K562 (cell line): ENCODE measurements around the gene TUBA4B. TPM values are rescaled to one million over a fixed set of nuclear protein-coding genes. Genes with fewer than 3 reads are reported as not detected.

Source experiments
- BDP1 ChIP-seq: IDR thresholded peaks from 3 replicates; pipeline ENCODE4 v1.6.1; 2011; ENCODE audit not compliant: insufficient read length, insufficient read depth
- CUX1 ChIP-seq: fragments of 200-800 bp; sonication (Bioruptor generic); IDR thresholded peaks from 2 replicates; pipeline ENCODE4 v1.6.1; 2016; ENCODE audit warnings: missing genetic modification characterization, missing compliant biosample characterization
- E2F5 ChIP-seq: sonication (generic); formaldehyde crosslinking; IDR thresholded peaks from 2 replicates; pipeline ENCODE4 v1.8.0; 2022; ENCODE audit warnings: mild to moderate bottlenecking, missing genetic modification reagents
- MGA ChIP-seq: fragments of 450-650 bp; IDR thresholded peaks from 2 replicates; pipeline ENCODE4 v1.6.1; 2016; ENCODE audit warnings: mild to moderate bottlenecking, moderate library complexity
- SAFB ChIP-seq: fragments of 200-400 bp; formaldehyde crosslinking; IDR thresholded peaks from 2 replicates; pipeline ENCODE4 v1.6.1; 2017; ENCODE audit warnings: low read depth, low read length, borderline replicate concordance
- ZBTB34 ChIP-seq: fragments of 250-450 bp; sonication (Bioruptor Pico); IDR thresholded peaks from 2 replicates; pipeline ENCODE4 v1.8.0; 2021; ENCODE audit warnings: mild to moderate bottlenecking, moderate library complexity
- polyA plus RNA-seq, 8 experiments: library from polyadenylated mRNA; depleted of rRNA in 4 of 8; stranded (reverse) in 5 of 8; unstranded in 3 of 8; fragments of >200 nt; fragmentation: Nextera tagmentation in 2 of 8; fragmentation: Illumina TruSeq in 1 of 8; extraction: Ambion mirVana in 2 of 8; extraction: Trizol in 1 of 8; gene quantifications; 2 replicates each; pipeline versions ENCODE4 v1.2.1 to v1.2.3, GENCODE V29; 2011 to 2014; ENCODE audit warnings: inconsistent platforms in 1 of 8, missing spikeins in 1 of 8
- total RNA-seq, 7 experiments: library from RNA; depleted of rRNA in 6 of 7; stranded (reverse); fragments of >200 nt in 6 of 7; fragmentation: Illumina TruSeq in 2 of 7; extraction: Trizol in 2 of 7; gene quantifications; 2 replicates each; pipeline versions ENCODE4 v1.2.1 to v1.2.3, GENCODE V29; 2011 to 2021; ENCODE audit warnings: low replicate concordance in 1 of 7

TUBA4B gene
- total and polyA plus RNA-seq, 9 of the 15 experiments (the other 6 are each of a cell fraction or from before 2014, with no cell fraction given) = 0.04 TPM; not detected in 8

GRCh38 chr2:219218732-219219701 is 34.0 kb upstream of the TUBA4B start, which contains the start of gene ABCB6 (continued):
- no peak for TF ChIP-seq E2F5 (CRISPR knock-in tag)
- no peak for TF ChIP-seq ZBTB34 (CRISPR knock-in tag)
- TF ChIP-seq BDP1 = no peak
- TF ChIP-seq SAFB = peak; percentile 86
- TF ChIP-seq MGA = peak; percentile 89
- TF ChIP-seq CUX1 = no peak
